Astrocyte (in vitro differentiated cells and primary cell): Measurements from ENCODE around the gene CFAP74.

ENCODE experiments used
- EZH2 ChIP-seq: IDR thresholded peaks from 2 replicates; pipeline ENCODE4 v1.6.1; 2012; ENCODE audit warnings: mild to moderate bottlenecking, low read length, inconsistent platforms; ENCODE audit not compliant: insufficient read depth
- TF ChIP-seq, protein P1 (sequence below): IDR thresholded peaks from 2 replicates; pipeline ENCODE4 v1.5.1; 2011; ENCODE audit warnings: low read depth, mild to moderate bottlenecking, inconsistent platforms, low read length, moderate library complexity; ENCODE audit not compliant: insufficient read depth

- TF ChIP-seq, protein P1, sequence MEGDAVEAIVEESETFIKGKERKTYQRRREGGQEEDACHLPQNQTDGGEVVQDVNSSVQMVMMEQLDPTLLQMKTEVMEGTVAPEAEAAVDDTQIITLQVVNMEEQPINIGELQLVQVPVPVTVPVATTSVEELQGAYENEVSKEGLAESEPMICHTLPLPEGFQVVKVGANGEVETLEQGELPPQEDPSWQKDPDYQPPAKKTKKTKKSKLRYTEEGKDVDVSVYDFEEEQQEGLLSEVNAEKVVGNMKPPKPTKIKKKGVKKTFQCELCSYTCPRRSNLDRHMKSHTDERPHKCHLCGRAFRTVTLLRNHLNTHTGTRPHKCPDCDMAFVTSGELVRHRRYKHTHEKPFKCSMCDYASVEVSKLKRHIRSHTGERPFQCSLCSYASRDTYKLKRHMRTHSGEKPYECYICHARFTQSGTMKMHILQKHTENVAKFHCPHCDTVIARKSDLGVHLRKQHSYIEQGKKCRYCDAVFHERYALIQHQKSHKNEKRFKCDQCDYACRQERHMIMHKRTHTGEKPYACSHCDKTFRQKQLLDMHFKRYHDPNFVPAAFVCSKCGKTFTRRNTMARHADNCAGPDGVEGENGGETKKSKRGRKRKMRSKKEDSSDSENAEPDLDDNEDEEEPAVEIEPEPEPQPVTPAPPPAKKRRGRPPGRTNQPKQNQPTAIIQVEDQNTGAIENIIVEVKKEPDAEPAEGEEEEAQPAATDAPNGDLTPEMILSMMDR: no peak
- TF ChIP-seq EZH2: no peak
Observed at GRCh38 chr1:1910033-1910465, 93.5 kb downstream of the CFAP74 start.
